GM12891 (cell line): ENCODE data around the gene ERVH48-1.
"Not testable (repeated sequence)": the region's sequence is repeated elsewhere in the genome, so short reads cannot be mapped to it uniquely, and the experiment has no call there.

Source experiments
- DNase-seq: peaks from one replicate; pipeline ENCODE4 v3.0.0; 2011; ENCODE audit warnings: low spot score; ENCODE audit not compliant: insufficient read length
- FAIRE-seq: peaks from 2 replicates; lab custom pipeline; 2011; peaks lifted over from hg19 to GRCh38; lab: Jason Lieb, UNC
- PAX5 ChIP-seq: IDR thresholded peaks from 2 replicates; pipeline ENCODE4 v1.6.1; 2011; ENCODE audit warnings: low read length, moderate library complexity, mild to moderate bottlenecking; ENCODE audit not compliant: insufficient read depth, severe bottlenecking
- POLR2A ChIP-seq: IDR thresholded peaks from 2 replicates; pipeline ENCODE4 v1.6.1; 2011; ENCODE audit warnings: low read depth, low read length, control low read depth
- POLR2AphosphoS5 ChIP-seq: IDR thresholded peaks from 2 replicates; pipeline ENCODE4 v1.6.1; 2011; ENCODE audit warnings: low read depth, low read length, control low read depth
- POU2F2 ChIP-seq: IDR thresholded peaks from 2 replicates; pipeline ENCODE4 v1.6.1; 2011; ENCODE audit warnings: low read depth, mild to moderate bottlenecking, control low read depth, low read length, moderate library complexity
- SPI1 ChIP-seq: IDR thresholded peaks from 2 replicates; pipeline ENCODE4 v1.6.1; 2011; ENCODE audit warnings: low read depth, low read length, control low read depth
- TAF1 ChIP-seq: IDR thresholded peaks from 2 replicates; pipeline ENCODE4 v1.6.1; 2011; ENCODE audit warnings: low read depth, low read length, control low read depth

Gene ERVH48-1

DNA sequence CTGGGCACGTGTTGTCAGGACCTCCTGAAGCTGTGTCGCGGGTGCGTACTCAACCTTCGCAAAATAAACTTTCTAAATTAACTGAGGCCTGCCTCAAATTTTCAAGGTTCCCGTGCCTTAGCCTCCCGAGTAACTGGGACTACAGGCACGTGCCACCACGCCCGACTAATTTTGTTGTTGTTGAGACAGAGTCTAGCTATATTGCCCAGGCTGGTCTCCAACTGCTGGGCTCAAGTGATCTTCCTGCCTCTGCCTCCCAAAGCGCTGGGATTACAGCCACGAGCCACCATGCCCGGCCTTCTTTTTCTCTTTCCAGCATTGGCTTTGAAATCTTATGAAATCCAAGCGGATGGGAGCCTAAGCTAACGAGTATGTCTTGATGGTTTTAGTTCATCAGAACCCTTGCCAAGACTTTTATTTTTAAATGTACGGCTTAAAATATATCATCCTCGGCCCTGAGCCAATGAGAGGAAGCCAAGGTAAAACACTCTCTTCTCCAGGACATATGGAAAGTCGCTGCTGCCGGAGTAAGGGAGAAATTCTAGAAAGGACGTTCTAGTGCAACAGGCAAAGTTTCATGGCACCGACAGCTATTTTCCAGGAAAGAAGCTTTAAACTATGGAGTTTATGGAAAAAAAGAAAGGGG is 12.7 kb upstream of the ERVH48-1 start:
- TF ChIP-seq TAF1, result no peak
- no peak for TF ChIP-seq SPI1
- no peak for TF ChIP-seq POLR2A
- TF ChIP-seq POLR2AphosphoS5, result no peak
- TF ChIP-seq PAX5, result no peak
- no peak for TF ChIP-seq POU2F2
- no peak for FAIRE-seq
- DNase-seq, result no peak

- DNase-seq, result not testable (repeated sequence)
- TF ChIP-seq SPI1, result peak; percentile 86
- peak; percentile 50 for FAIRE-seq
These were observed 11.9 kb upstream of the ERVH48-1 start for GRCh38 chr21:42937034-42937940.

- FAIRE-seq, DNase-seq: not testable (repeated sequence)
These were observed 10.9 kb upstream of the ERVH48-1 start for GRCh38 chr21:42936360-42936759.

DNA sequence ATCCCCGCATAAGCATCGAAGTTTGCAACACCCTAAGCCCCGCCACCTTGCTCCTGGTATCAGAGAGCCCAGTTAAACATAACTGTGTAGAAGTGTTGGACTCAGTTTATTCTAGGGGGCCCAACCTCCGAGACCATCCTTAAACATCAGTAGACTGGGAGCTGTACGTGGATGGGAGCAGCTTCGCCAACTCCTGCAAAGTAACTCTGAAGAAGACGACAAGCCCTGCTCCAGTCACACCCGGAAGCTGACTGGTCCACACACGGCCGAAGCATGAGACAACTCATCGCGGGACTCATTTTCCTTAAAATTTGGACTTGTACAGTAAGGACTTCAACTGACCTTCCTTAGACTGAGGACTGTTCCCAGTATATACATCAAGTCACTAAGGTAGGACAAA is 8.5 kb upstream of the ERVH48-1 start:
- DNase-seq, FAIRE-seq: not testable (repeated sequence)

DNA sequence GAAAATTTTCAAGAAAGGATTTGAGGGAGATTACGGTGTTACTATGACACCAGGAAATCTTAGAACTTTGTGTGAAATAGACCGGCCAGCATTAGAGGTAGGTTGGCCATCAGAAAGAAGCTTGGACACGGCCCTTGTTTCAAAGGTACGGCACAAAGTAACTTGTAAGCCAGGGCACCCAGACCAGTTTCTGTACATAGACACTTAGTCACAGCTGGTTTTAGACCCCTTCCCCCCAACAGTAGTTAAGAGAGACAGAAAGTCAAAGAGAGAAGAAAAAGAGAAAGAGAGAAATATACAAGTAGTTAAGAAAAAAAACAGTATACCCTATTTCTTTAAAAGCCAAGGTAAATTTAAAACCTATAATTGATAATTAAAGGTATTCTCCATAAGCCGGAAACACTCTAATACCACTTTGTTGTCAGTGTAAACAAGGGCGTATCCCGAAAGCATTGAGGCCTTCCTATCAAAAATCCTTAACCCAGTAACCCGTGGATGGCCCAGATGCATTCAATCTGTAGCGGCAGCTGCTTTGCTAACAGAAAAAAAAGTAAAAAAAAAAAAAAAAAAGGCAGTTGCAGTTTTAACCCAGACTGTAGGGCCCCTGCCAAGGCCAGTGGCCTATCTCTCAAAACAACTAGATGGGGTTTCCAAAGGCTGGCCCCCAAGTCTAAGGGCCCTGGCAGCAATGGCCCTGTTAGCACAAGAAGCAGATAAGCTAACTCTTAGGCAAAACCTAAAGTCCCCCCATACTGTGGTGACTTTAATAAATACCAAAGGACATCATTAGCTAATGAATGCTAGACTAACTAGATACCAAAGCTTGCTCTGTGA is 7.9 kb upstream of the ERVH48-1 start:
- FAIRE-seq, DNase-seq: not testable (repeated sequence)

- not testable (repeated sequence) for FAIRE-seq, DNase-seq
These were observed 7.1 kb upstream of the ERVH48-1 start for GRCh38 chr21:42932378-42933136.

DNA sequence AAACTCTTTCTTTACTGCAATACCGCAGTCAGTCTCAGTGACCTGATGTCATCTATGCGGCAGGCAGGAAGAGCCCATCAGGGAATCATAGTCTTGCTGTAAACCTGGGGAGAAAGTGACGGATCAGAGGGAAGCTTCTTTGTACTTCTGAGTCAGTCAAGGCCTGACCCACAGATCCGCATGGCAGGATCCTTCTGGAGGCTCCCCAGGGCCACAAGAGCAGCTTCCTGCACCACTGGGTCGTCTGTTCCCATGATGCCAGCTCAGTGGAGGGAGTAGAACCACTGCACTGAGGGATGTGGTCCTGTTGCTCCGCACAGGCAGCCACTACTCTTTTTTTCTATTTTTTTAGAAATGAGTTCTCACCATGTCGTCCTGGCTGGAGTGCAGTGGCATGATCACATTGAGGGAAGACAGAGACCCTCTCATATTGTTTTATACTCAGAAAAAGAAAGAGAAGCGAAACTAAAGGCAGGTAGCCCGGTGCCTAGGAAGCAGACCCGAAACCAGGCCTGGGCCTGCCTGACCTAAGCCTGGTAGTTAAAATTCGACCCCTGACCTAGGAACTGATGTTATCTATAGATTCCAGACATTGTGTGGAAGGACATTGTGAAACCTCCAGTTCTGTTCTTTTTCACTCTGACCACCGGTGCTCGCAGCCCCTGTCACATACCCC is 6.3 kb upstream of the ERVH48-1 start:
- TF ChIP-seq TAF1, result no peak
- TF ChIP-seq SPI1, result peak; percentile 25; the same call in 1 of the 2 replicates
- FAIRE-seq (peak; percentile 47), DNase-seq (no peak)

GRCh38 chr21:42929969-42930368 is 4.5 kb upstream of the ERVH48-1 start:
- no peak for FAIRE-seq
- TF ChIP-seq SPI1 (no peak), POLR2AphosphoS5 (no peak), POU2F2 (no peak), TAF1 (no peak)

GRCh38 chr21:42927474-42928200 is 2.2 kb upstream of the ERVH48-1 start:
- DNase-seq, FAIRE-seq: not testable (repeated sequence)

More at GRCh38 chr21:42929969-42930368, 4.5 kb upstream of the ERVH48-1 start:
- no peak for DNase-seq

GRCh38 chr21:42924433-42924751 is 1.0 kb downstream of the ERVH48-1 start:
- DNase-seq (no peak), FAIRE-seq (no peak)
- TF ChIP-seq POU2F2 (no peak), SPI1 (no peak), POLR2AphosphoS5 (no peak), PAX5 (no peak), TAF1 (no peak), POLR2A (no peak)
